ENCODE measurements around the gene ENTREP3.

DNA sequence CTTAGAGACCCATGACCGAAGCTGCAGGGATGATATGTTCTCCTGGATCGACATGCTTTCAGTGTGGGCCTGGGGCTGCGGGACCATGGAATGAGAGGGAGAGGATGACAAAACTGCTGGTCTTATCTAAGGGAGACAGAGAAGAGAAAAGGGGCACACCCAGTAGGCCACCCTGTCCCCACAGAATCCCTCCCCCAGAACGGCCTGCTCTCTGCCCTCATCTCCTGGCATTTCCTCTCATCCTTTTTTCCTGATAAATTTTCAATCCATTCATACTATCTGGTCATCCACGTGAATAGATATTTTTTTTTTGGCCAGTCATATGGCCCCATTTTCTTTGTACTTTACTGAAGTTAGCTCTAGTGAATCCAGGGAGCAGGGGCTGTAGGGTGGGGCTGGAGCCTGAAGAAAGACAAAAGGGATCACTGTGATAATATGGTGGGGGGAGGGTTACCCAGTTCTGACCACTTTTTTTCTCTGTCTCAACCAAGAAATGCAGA, 46.1 kb upstream of the ENTREP3 start, which contains the start of gene PKLR:
- TF ChIP-seq, protein P1, sequence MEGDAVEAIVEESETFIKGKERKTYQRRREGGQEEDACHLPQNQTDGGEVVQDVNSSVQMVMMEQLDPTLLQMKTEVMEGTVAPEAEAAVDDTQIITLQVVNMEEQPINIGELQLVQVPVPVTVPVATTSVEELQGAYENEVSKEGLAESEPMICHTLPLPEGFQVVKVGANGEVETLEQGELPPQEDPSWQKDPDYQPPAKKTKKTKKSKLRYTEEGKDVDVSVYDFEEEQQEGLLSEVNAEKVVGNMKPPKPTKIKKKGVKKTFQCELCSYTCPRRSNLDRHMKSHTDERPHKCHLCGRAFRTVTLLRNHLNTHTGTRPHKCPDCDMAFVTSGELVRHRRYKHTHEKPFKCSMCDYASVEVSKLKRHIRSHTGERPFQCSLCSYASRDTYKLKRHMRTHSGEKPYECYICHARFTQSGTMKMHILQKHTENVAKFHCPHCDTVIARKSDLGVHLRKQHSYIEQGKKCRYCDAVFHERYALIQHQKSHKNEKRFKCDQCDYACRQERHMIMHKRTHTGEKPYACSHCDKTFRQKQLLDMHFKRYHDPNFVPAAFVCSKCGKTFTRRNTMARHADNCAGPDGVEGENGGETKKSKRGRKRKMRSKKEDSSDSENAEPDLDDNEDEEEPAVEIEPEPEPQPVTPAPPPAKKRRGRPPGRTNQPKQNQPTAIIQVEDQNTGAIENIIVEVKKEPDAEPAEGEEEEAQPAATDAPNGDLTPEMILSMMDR (IDR thresholded peaks at IDR 0.05): no peak
- no peak for TF ChIP-seq POLR2A (IDR thresholded peaks at IDR 0.05)

Measured in thyroid gland (tissue), 4 donors.